SK-N-SH (cell line): ENCODE measurements around the gene NOPCHAP1. TPM values are rescaled to one million over a fixed set of nuclear protein-coding genes. Genes with fewer than 3 reads are reported as not detected.

ENCODE experiments used
- CTCF ChIA-PET: fragments of 300-600, 350-600 bp; formaldehyde crosslinking; extraction: SDS; loops from one replicate; lab custom pipeline; 2021; lab: Yijun Ruan, JAX
- POLR2A ChIA-PET: fragments of 350-600 bp; sonication (Branson Sonifier 250); formaldehyde crosslinking; extraction: SDS; loops from one replicate; lab custom pipeline; 2020; ENCODE audit warnings: antibody characterized with exemption, inconsistent platforms; lab: Yijun Ruan, JAX
- DNase-seq: peaks from one replicate; pipeline ENCODE4 v3.0.0; 2012
- H2AFZ ChIP-seq: fragments of 200-600 bp; sonication (generic); 2 replicates; pipeline ENCODE4 v1.8.1; 2016; ENCODE audit warnings: antibody characterized with exemption, mild to moderate bottlenecking, low read depth
- H3F3A ChIP-seq: fragments of 200-600 bp; sonication (generic); replicated peaks from 2 replicates; pipeline ENCODE3; 2016; ENCODE audit warnings: antibody characterized with exemption, mild to moderate bottlenecking; ENCODE audit not compliant: insufficient read depth
- H3K27ac ChIP-seq, 2 experiments: fragments of 200-500 bp in 1 of 2; fragments of 200-600 bp in 1 of 2; sonication (Bioruptor generic) in 1 of 2; sonication (generic), shearing (Covaris generic) in 1 of 2; 2 replicates each; pipeline versions ENCODE4 v1.5.1 to v1.6.1; 2014 to 2016; ENCODE audit warnings: low read depth in 2 of 2, inconsistent platforms in 1 of 2, low read length in 1 of 2, mild to moderate bottlenecking in 1 of 2, mixed read lengths in 1 of 2
- H3K27me3 ChIP-seq: fragments of 200-600 bp; sonication (generic), shearing (Covaris generic); 2 replicates; pipeline ENCODE4 v1.6.1; 2016; ENCODE audit warnings: mixed run types; ENCODE audit not compliant: insufficient read depth
- H3K36me3 ChIP-seq, 2 experiments: fragments of 200-500 bp in 1 of 2; fragments of 200-600 bp in 1 of 2; sonication (Bioruptor generic) in 1 of 2; sonication (generic) in 1 of 2; replicated peaks in 1 of 2; 2 replicates each; pipeline versions ENCODE3 to v1.5.1; 2014 to 2016; ENCODE audit warnings: low read length in 1 of 2, mild to moderate bottlenecking in 1 of 2; ENCODE audit not compliant: insufficient read depth in 2 of 2, control insufficient read depth in 1 of 2
- H3K4me1 ChIP-seq, 2 experiments: fragments of 200-500 bp in 1 of 2; fragments of 200-600 bp in 1 of 2; sonication (Bioruptor generic) in 1 of 2; sonication (generic), shearing (Covaris generic) in 1 of 2; 2 replicates each; pipeline versions ENCODE4 v1.5.1 to v1.6.1; 2014 to 2016; ENCODE audit warnings: low read depth in 1 of 2, low read length in 1 of 2, mixed run types in 1 of 2; ENCODE audit not compliant: insufficient read depth in 2 of 2, control insufficient read depth in 1 of 2
- H3K4me2 ChIP-seq: fragments of 200-600 bp; sonication (generic), shearing (Covaris generic); 2 replicates; pipeline ENCODE4 v1.6.1; 2017; ENCODE audit warnings: mixed run types
- H3K4me3 ChIP-seq, 2 experiments: fragments of 200-500 bp in 1 of 2; fragments of 200-600 bp in 1 of 2; sonication (Bioruptor generic) in 1 of 2; sonication (generic), shearing (Covaris generic) in 1 of 2; 2 replicates each; pipeline versions ENCODE4 v1.5.1 to v1.8.1; 2014 to 2016; ENCODE audit warnings: low read depth in 2 of 2, inconsistent platforms in 1 of 2, low read length in 1 of 2, mild to moderate bottlenecking in 1 of 2, mixed read lengths in 1 of 2, moderate library complexity in 1 of 2
- H3K79me2 ChIP-seq: fragments of 200-600 bp; sonication (generic); 2 replicates; pipeline ENCODE4 v1.8.1; 2017; ENCODE audit warnings: mild to moderate bottlenecking; ENCODE audit not compliant: insufficient read depth
- H3K9ac ChIP-seq: fragments of 200-600 bp; sonication (generic); 2 replicates; pipeline ENCODE4 v1.6.1; 2017; ENCODE audit warnings: mixed run types
- H3K9me2 ChIP-seq: fragments of 200-600 bp; sonication (generic); 2 replicates; pipeline ENCODE4 v1.6.1; 2017; ENCODE audit warnings: mixed run types
- H3K9me3 ChIP-seq: fragments of 200-600 bp; sonication (generic); 2 replicates; pipeline ENCODE4 v1.6.1; 2017; ENCODE audit warnings: mixed run types, mild to moderate bottlenecking, moderate library complexity
- H4K20me1 ChIP-seq: fragments of 200-600 bp; sonication (generic); 2 replicates; pipeline ENCODE4 v1.6.1; 2017; ENCODE audit warnings: mild to moderate bottlenecking, mixed run types; ENCODE audit not compliant: insufficient read depth
- CHD2 ChIP-seq: fragments of 150-350 bp; IDR thresholded peaks from 2 replicates; pipeline ENCODE4 v1.6.1; 2018; ENCODE audit warnings: low read length; ENCODE audit not compliant: partially characterized antibody
- CTCF ChIP-seq: fragments of 200-600 bp; sonication (generic); IDR thresholded peaks from 2 replicates; pipeline ENCODE4 v1.6.1; 2017; ENCODE audit warnings: antibody characterized with exemption, mild to moderate bottlenecking, moderate library complexity
- ELF1 ChIP-seq: IDR thresholded peaks from 2 replicates; pipeline ENCODE4 v1.4.0; 2012
- EZH2phosphoT487 ChIP-seq: fragments of 200-600 bp; sonication (generic); IDR thresholded peaks from 2 replicates; pipeline ENCODE4 v1.6.1; 2017; ENCODE audit warnings: low read depth, mixed run types, mild to moderate bottlenecking, antibody characterized with exemption, moderate library complexity, borderline replicate concordance
- FOSL2 ChIP-seq: IDR thresholded peaks from 2 replicates; pipeline ENCODE4 v1.4.0; 2012; ENCODE audit warnings: low read depth, mild to moderate bottlenecking, moderate library complexity, borderline replicate concordance
- FOXJ3 ChIP-seq: sonication (generic); formaldehyde crosslinking; IDR thresholded peaks from 2 replicates; pipeline ENCODE4 v1.5.1; 2020; ENCODE audit warnings: mild to moderate bottlenecking, missing genetic modification reagents
- FOXM1 ChIP-seq: IDR thresholded peaks from 2 replicates; pipeline ENCODE4 v1.4.0; 2012; ENCODE audit warnings: low read depth, mild to moderate bottlenecking
- GABPA ChIP-seq: IDR thresholded peaks from 2 replicates; pipeline ENCODE4 v1.4.0; 2012; ENCODE audit warnings: low read depth, mild to moderate bottlenecking
- GATA2 ChIP-seq: sonication (generic); formaldehyde crosslinking; IDR thresholded peaks from 2 replicates; pipeline ENCODE4 v1.5.0; 2020; ENCODE audit warnings: mild to moderate bottlenecking, missing genetic modification reagents
- IRF3 ChIP-seq: fragments of 150-350 bp; IDR thresholded peaks from 2 replicates; pipeline ENCODE4 v1.6.1; 2016; ENCODE audit warnings: mild to moderate bottlenecking, low read depth, low read length
- JUND ChIP-seq: IDR thresholded peaks from 2 replicates; pipeline ENCODE4 v1.4.0; 2012
- MAX ChIP-seq: IDR thresholded peaks from 2 replicates; pipeline ENCODE4 v1.4.0; 2012; ENCODE audit warnings: low read depth
- MEF2A ChIP-seq: IDR thresholded peaks from 2 replicates; pipeline ENCODE4 v1.4.0; 2012; ENCODE audit warnings: low read depth, borderline replicate concordance
- NFIC ChIP-seq: IDR thresholded peaks from 2 replicates; pipeline ENCODE4 v1.4.0; 2012; ENCODE audit warnings: borderline replicate concordance
- PBX3 ChIP-seq: IDR thresholded peaks from 2 replicates; pipeline ENCODE4; 2012
- POLR2AphosphoS5 ChIP-seq: IDR thresholded peaks from 2 replicates; pipeline ENCODE4 v1.6.1; 2012; ENCODE audit warnings: low read depth, low read length
- RAD21 ChIP-seq: IDR thresholded peaks from 2 replicates; pipeline ENCODE4 v1.6.1; 2012; ENCODE audit warnings: mild to moderate bottlenecking, low read length
- RCOR1 ChIP-seq: fragments of 150-350 bp; IDR thresholded peaks from 2 replicates; pipeline ENCODE4 v1.6.1; 2017; ENCODE audit warnings: antibody characterized with exemption, low read length
- RFX5 ChIP-seq: IDR thresholded peaks from 2 replicates; pipeline ENCODE4 v1.6.1; 2012; ENCODE audit warnings: mild to moderate bottlenecking, improper control_type of control experiment, low read length
- RXRA ChIP-seq: IDR thresholded peaks from 2 replicates; pipeline ENCODE4 v1.4.0; 2012; ENCODE audit warnings: low read depth, mild to moderate bottlenecking, borderline replicate concordance
- SIN3A ChIP-seq: IDR thresholded peaks from 2 replicates; pipeline ENCODE4 v1.6.1; 2012; ENCODE audit warnings: low read depth, mild to moderate bottlenecking, low read length, moderate library complexity, borderline replicate concordance
- SMC3 ChIP-seq: IDR thresholded peaks from 2 replicates; pipeline ENCODE4 v1.6.1; 2012; ENCODE audit warnings: low read depth, low read length, improper control_type of control experiment
- TCF12 ChIP-seq: IDR thresholded peaks from 2 replicates; pipeline ENCODE4 v1.4.0; 2012
- TEAD4 ChIP-seq: IDR thresholded peaks from 2 replicates; pipeline ENCODE4 v1.4.0; 2012; ENCODE audit warnings: mild to moderate bottlenecking, borderline replicate concordance; ENCODE audit not compliant: insufficient read depth
- USF2 ChIP-seq: fragments of 150-350 bp; IDR thresholded peaks from 2 replicates; pipeline ENCODE4 v1.6.1; 2017; ENCODE audit warnings: antibody characterized with exemption, low read length, low read depth, borderline replicate concordance
- ZBTB33 ChIP-seq: IDR thresholded peaks from 2 replicates; pipeline ENCODE4 v1.4.0; 2012; ENCODE audit warnings: low read depth, borderline replicate concordance
- WGBS: methylation state at CpG from one replicate; pipeline ENCODE4 v1.1.6; 2017; ENCODE audit warnings: low lambda C conversion rate; 5-methylcytosine and 5-hydroxymethylcytosine counted together
- polyA plus RNA-seq, 3 experiments: library from polyadenylated mRNA; depleted of rRNA; stranded (reverse); fragments of >200 nt; gene quantifications; 2 replicates each; pipeline ENCODE4 v1.2.3, GENCODE V29; 2012

Gene NOPCHAP1
- polyA plus RNA-seq, 1 of the 3 experiments (the other 2 are of a cell fraction) = 17.3 TPM

DNA sequence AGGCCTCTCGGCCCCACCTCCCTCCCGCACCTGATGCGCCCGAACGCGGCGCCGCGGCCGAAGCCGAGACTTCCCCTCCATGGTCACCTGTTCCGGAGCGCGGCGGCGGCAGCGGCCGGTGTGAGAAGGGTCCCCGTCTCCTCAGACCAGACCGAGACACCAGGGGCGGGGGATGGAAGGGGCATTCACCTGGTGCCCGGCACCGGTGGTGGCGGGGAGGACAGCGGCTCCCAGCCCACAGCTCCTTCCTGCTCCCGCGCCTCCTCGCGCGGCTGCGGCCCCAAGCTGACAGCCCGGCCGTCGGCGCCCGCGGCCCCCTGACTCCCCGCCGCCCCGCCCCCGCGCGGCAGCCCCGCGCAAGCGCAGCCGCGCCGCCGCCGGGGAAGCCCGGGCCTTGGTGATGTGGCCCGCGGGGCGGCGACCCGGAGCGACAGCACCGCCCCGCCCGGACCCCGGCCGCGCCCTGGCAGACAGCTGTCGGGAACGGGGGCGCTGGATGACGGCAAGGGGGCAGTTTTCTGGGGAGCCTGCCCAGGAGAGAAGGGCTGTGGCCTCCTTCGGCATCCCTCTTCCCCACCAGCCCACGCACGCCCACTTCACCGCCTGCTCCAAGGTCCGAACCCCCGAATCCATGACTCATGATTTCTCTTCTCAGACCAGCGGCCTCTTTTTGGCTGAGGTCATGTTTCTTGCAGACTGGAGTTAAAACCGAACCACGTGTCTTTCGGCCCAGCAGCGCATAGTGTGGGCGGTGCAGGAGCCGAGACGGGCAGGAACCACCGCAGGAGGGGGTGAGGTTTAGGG is 27.9 kb upstream of the NOPCHAP1 start, which contains the start of gene SLC41A2:
Gene SLC41A2, minus strand, starts transcription at position 290 of the 804 bp plus-strand sequence. CDS start 29,763 bp downstream, outside the sequence.
- POLR2A ChIA-PET = interaction anchor here (1.3 kb wide), 1 partner anchor 27 kb away, joined by 3 read pairs; no protein-coding TSS in a partner anchor
- peaks cover 24% of the 10 kb centered on the region for H3F3A ChIP-seq
- H3K79me2 ChIP-seq = peaks cover 5% of the 10 kb centered on the region; the same call in 1 of the 2 replicates
- no peaks in the 10 kb centered on the region for H4K20me1 ChIP-seq
- H3K36me3 ChIP-seq = no peaks in the 10 kb centered on the region
- peak within 1 kb of the TSS; percentile 67 for H3K4me2 ChIP-seq
- CTCF ChIA-PET = interaction anchor here (0.6 to 2.5 kb wide), 8 partner anchors 9 to 577 kb away, joined by 3 to 20 read pairs (median 4); no protein-coding TSS in a partner anchor
- peak within 1 kb of the TSS; percentile 81 to 83 for H3K4me3 ChIP-seq
- H3K27me3 ChIP-seq = no peaks in the 10 kb centered on the region
- H3K27ac ChIP-seq = peak within 1 kb of the TSS; percentile 77 to 88
- peaks cover 6 to 17% of the 10 kb centered on the region in 2 experiments; a peak in 3 of 4 replicates for H3K4me1 ChIP-seq
- 3% methylated on average over 8 of the region's 83 CpGs for WGBS
- peak within 1 kb of the TSS; percentile 68 for H2AFZ ChIP-seq
- DNase-seq = peak; percentile 98
- peak within 1 kb of the TSS; percentile 77 for H3K9ac ChIP-seq
- no peaks in the 10 kb centered on the region for H3K9me2 ChIP-seq
- no peaks in the 10 kb centered on the region for H3K9me3 ChIP-seq
- TF ChIP-seq RFX5 = no peak
- no peak for TF ChIP-seq IRF3
- no peak for TF ChIP-seq PBX3
- TF ChIP-seq ZBTB33 = no peak
- no peak for TF ChIP-seq ELF1
- peak; percentile 65; the same call in 1 of the 2 replicates for TF ChIP-seq FOSL2
- no peak for TF ChIP-seq SMC3
- TF ChIP-seq CTCF = no peak; the same call in 1 of the 2 replicates
- peak; percentile 22; the same call in 1 of the 2 replicates for TF ChIP-seq NFIC
- peak; percentile 14; the same call in 1 of the 2 replicates for TF ChIP-seq SIN3A
- no peak; the same call in 1 of the 2 replicates for TF ChIP-seq POLR2AphosphoS5
- no peak for TF ChIP-seq TEAD4
- TF ChIP-seq RXRA = no peak; the same call in 1 of the 2 replicates
- TF ChIP-seq MAX = peak; percentile 94
- TF ChIP-seq JUND = peak; percentile 37; the same call in 1 of the 2 replicates
- no peak for TF ChIP-seq RAD21
- 0 out of 2 replicates have a peak, but pooled peaks have one; percentile 14 for TF ChIP-seq TCF12
- no peak for TF ChIP-seq MEF2A
- no peak for TF ChIP-seq RCOR1
- no peak for TF ChIP-seq FOXJ3 (CRISPR knock-in tag)
- TF ChIP-seq EZH2phosphoT487 = no peak
- no peak for TF ChIP-seq FOXM1
- no peak for TF ChIP-seq GATA2 (CRISPR knock-in tag)
- no peak for TF ChIP-seq CHD2
- no peak for TF ChIP-seq GABPA
- no peak for TF ChIP-seq USF2
